Breast epithelium (tissue), 4 donors: Measurements from ENCODE around the gene HOMER1. TPM values are rescaled to one million over a fixed set of nuclear protein-coding genes. Genes with fewer than 3 reads are reported as not detected.

ENCODE experiments used
- DNase-seq, 2 donors: peaks; one replicate each; pipeline ENCODE4 v3.0.0-alpha.2; 2019; ENCODE audit warnings: low spot score in 2 of 2
- H3K27ac ChIP-seq, 2 donors: fragments of 200-600 bp; sonication (generic) in 1 of 2; one replicate each; pipeline ENCODE4 v1.5.1; 2016 to 2019; ENCODE audit warnings: mild to moderate bottlenecking in 1 of 2
- H3K27me3 ChIP-seq, 2 donors: fragments of 200-600 bp; sonication (generic) in 1 of 2; one replicate each; pipeline versions ENCODE4 v1.5.1 to v1.6.0; 2017 to 2019; ENCODE audit warnings: control low read depth in 1 of 2, mild to moderate bottlenecking in 1 of 2
- H3K36me3 ChIP-seq: fragments of 200-600 bp; one replicate; pipeline ENCODE4 v1.5.1; 2019
- H3K4me1 ChIP-seq, 2 donors: fragments of 200-600 bp; sonication (generic); one replicate each; pipeline ENCODE4 v1.5.1; 2016 to 2019; ENCODE audit warnings: control low read depth in 1 of 2
- H3K4me3 ChIP-seq, 3 donors: fragments of 200-600 bp; sonication (generic); 1 replicate in 2 of 3; 2 replicates in 1 of 3; pipeline ENCODE4 v1.5.1; 2016 to 2019; ENCODE audit warnings: mild to moderate bottlenecking in 3 of 3, moderate library complexity in 2 of 3
- H3K9me3 ChIP-seq, 2 donors: fragments of 200-600 bp; sonication (generic) in 1 of 2; one replicate each; pipeline ENCODE4 v1.5.1; 2016 to 2019; ENCODE audit warnings: control low read depth in 1 of 2
- POLR2A ChIP-seq: fragments of 450-650 bp; IDR thresholded peaks from one replicate; pipeline ENCODE4 v1.6.1; 2016; ENCODE audit warnings: antibody characterized with exemption, mild to moderate bottlenecking, moderate library complexity
- POLR2AphosphoS5 ChIP-seq, 3 donors: sonication (generic); formaldehyde crosslinking; IDR thresholded peaks; one replicate each; pipeline ENCODE4 v1.6.1; 2017; ENCODE audit warnings: antibody characterized with exemption in 3 of 3
- intact Hi-C: fragments of 100-400 bp; cut with DNase I; formaldehyde crosslinking; loops from one replicate; pipeline ENCODE4 v1.15.1; 2023; ENCODE audit warnings: low total_unique reads
- total RNA-seq, 3 donors: library from RNA; depleted of rRNA; stranded (reverse); fragments of >200 nt; gene quantifications; one replicate each; pipeline ENCODE4 v1.1.0, GENCODE V29; 2016
- TF ChIP-seq, protein P1 (sequence below), 3 donors: fragments of 450-650 bp; IDR thresholded peaks; one replicate each; pipeline ENCODE4 v1.5.1; 2016 to 2017; ENCODE audit warnings: antibody characterized with exemption in 3 of 3, mild to moderate bottlenecking in 3 of 3, moderate library complexity in 3 of 3

Gene HOMER1
- total RNA-seq, 3 donors from 2014 or later, result 3.2 to 26.2 (median 18.7) TPM

DNA sequence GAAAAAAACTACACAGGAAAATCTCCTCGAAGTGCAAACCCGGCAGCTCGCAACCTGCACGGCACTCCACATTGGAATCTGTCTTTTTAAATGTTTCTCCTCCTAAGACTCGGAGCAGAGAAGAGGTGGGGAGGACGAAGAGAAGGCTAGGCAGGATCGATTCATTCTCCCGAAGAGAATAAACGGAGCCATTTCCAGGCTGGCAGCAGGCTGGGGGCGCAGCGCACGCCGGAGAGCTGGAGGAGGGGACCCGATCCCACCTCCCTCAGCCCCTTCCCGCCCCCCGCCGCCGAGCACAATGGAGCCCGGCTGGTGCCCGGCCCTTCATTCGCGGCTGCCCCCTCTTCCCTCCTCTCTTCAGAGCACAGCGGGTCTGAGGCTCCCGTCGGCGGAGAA, 628 bp downstream of the HOMER1 start:
- Histone ChIP-seq H3K36me3 (no peaks in the 10 kb centered on the region), H3K4me1 (no peaks in the 10 kb centered on the region), H3K4me3 (peak overlapping the region; percentile 74 to 91 (median 83)), H3K27me3 (no peaks in the 10 kb centered on the region), H3K9me3 (no peaks in the 10 kb centered on the region), H3K27ac (peak overlapping the region; percentile 98 to 99)
- peak in 1 of 2 donors; percentile 56 for DNase-seq
- TF ChIP-seq, protein P1, sequence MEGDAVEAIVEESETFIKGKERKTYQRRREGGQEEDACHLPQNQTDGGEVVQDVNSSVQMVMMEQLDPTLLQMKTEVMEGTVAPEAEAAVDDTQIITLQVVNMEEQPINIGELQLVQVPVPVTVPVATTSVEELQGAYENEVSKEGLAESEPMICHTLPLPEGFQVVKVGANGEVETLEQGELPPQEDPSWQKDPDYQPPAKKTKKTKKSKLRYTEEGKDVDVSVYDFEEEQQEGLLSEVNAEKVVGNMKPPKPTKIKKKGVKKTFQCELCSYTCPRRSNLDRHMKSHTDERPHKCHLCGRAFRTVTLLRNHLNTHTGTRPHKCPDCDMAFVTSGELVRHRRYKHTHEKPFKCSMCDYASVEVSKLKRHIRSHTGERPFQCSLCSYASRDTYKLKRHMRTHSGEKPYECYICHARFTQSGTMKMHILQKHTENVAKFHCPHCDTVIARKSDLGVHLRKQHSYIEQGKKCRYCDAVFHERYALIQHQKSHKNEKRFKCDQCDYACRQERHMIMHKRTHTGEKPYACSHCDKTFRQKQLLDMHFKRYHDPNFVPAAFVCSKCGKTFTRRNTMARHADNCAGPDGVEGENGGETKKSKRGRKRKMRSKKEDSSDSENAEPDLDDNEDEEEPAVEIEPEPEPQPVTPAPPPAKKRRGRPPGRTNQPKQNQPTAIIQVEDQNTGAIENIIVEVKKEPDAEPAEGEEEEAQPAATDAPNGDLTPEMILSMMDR (IDR thresholded peaks at IDR 0.05), result no peak
- TF ChIP-seq POLR2AphosphoS5 (IDR thresholded peaks at IDR 0.05) (no peak), POLR2A (no peak)
- intact Hi-C loops, result no loop called here

DNA sequence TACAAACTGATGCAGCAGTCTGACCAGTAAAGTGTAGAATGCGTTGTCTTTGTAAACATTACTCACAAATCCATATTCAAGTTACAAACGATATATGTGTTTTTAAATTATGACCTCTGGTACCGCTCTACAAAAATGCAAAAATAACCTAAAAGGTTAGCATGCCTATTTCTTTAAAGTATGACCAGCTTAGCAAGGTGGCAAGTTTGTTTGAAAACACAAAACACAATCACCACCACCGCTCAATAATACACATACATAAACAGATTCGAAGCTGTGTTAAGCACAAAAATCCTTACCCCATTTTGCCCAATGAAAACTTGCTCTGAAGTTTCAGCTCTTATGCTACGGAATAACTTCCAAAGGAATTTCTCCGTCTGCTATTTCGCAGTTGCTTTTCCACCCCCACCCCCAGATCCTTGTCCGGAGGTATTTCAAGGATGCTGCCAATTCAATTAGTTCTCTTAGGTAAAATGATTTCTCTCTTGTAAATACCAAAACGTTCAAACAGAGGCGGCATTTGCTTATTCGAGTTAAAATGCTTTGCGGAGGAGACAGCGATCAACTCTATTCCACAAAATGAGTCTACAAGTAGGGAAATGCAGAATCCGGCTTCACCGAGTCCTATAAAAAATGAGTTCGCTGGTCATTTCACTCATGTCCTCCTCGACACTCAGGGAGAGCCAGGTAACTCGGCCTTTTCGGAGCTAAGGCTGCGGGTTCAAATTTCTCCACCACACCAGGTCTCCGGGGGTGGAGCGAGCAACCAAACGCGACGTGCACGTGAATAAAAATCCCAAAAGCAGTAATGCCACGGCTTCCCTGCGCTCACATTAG, 1.2 kb downstream of the HOMER1 start:
- no peaks in the 10 kb centered on the region for H3K9me3 ChIP-seq
- no peaks in the 10 kb centered on the region for H3K27me3 ChIP-seq
- no peaks in the 10 kb centered on the region for H3K36me3 ChIP-seq
- H3K4me3 ChIP-seq, result peak overlapping the region; percentile 74 to 91 (median 83)
- H3K4me1 ChIP-seq, result no peaks in the 10 kb centered on the region
- peak overlapping the region; percentile 98 to 99 for H3K27ac ChIP-seq
- intact Hi-C loops, result no loop called here
- DNase-seq, result no peak
- TF ChIP-seq, protein P1 (IDR thresholded peaks at IDR 0.05), result no peak
- TF ChIP-seq POLR2A (no peak), POLR2AphosphoS5 (IDR thresholded peaks at IDR 0.05) (no peak)

DNA sequence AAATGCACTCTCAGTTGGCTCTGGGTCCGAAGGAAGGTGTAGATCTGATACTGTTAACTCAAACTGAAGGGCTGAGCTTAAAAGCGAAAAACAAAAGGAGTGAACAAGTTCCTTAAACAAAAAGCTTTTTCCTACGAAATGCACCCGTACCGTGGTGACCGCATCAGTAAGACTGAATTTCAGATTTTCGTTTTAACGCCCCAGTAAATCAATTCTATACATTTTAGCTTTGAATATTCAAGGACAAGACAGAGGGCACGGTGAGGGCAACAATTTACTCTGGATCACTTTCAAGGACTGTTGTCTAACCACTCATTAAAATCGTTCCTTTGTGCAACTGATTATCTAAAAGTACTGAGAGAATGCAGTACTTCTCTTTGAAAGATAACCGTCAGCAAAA, 1.9 kb downstream of the HOMER1 start:
- TF ChIP-seq, protein P1 (IDR thresholded peaks at IDR 0.05), result no peak
- TF ChIP-seq POLR2A, result no peak
- no peak for TF ChIP-seq POLR2AphosphoS5 (IDR thresholded peaks at IDR 0.05)
- no peaks in the 10 kb centered on the region for H3K4me1 ChIP-seq
- H3K27ac ChIP-seq, result no peak overlapping the region
- intact Hi-C loops, result no loop called here
- DNase-seq, result no peak
- no peaks in the 10 kb centered on the region for H3K36me3 ChIP-seq
- H3K9me3 ChIP-seq, result no peaks in the 10 kb centered on the region
- H3K4me3 ChIP-seq, result peak overlapping the region in 2 of 3 donors; percentile 83 to 91
- H3K27me3 ChIP-seq, result no peaks in the 10 kb centered on the region

DNA sequence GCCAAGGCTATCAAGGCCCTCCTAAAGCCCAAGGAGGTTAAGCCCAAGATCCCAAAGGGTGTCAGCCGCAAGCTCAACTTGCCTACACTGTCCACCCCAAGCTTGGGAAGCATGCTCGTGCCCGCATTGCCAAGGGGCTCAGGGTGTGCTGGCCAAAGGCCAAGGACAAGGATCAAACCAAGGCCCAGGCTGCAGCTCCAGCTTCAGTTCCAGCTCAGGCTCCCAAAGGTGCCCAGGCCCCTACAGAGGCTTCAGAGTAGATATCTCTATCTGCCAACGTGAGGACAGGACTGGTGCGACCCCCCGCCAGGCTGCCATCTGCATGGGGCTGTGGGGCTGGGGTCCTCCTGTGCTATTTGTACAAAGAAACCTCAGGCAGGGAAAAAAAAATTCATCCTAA, 3.3 kb downstream of the HOMER1 start:
- TF ChIP-seq POLR2A (no peak), POLR2AphosphoS5 (IDR thresholded peaks at IDR 0.05) (no peak)
- TF ChIP-seq, protein P1 (IDR thresholded peaks at IDR 0.05), result no peak
- Histone ChIP-seq H3K4me1 (no peaks in the 10 kb centered on the region), H3K27ac (no peak overlapping the region), H3K36me3 (no peaks in the 10 kb centered on the region), H3K4me3 (peak overlapping the region in 2 of 3 donors; percentile 18 to 83), H3K27me3 (no peaks in the 10 kb centered on the region), H3K9me3 (no peaks in the 10 kb centered on the region)
- DNase-seq, result no peak
- intact Hi-C loops, result no loop called here

DNA sequence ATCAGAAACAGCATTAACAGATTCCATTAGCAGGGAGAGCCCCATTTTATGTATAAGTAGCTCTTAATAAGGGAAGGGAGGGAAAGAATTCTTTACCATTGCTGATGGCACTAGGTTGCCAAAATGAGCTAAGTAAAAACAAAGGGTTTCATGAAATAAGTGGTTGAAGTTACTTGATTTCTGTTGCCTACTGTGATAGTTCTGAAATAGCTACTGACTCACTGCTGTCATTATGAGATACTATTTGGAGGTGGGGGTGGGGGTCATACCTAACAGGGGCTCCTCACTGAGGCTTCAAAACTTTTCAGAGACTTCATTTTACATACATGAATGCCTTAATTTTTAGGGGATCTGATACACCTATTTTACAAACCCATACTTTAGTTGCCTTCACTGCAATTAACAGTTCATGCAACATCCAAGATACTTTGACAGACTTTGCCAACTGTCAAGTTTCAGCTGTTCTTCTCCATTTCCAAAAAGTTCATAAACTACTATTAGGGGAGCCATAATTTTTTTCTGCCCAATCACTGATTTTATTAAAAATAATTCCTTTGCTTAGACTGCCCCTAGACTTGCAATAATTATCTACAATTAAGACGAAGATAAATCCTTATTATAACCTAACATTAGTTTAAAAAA, 4.6 kb downstream of the HOMER1 start:
- Histone ChIP-seq H3K4me1 (no peaks in the 10 kb centered on the region), H3K4me3 (no peak overlapping the region), H3K9me3 (no peaks in the 10 kb centered on the region), H3K27ac (no peak overlapping the region), H3K36me3 (no peaks in the 10 kb centered on the region), H3K27me3 (no peaks in the 10 kb centered on the region)
- intact Hi-C loops, result no loop called here
- TF ChIP-seq POLR2AphosphoS5 (IDR thresholded peaks at IDR 0.05) (no peak), POLR2A (no peak)
- TF ChIP-seq, protein P1 (IDR thresholded peaks at IDR 0.05), result no peak
- DNase-seq, result no peak
